Measurements from ENCODE around the gene UNC45A. TPM values are rescaled to one million over a fixed set of nuclear protein-coding genes. Genes with fewer than 3 reads are reported as not detected.

Gene UNC45A
- total and polyA plus RNA-seq, 12 donors: 19.2 to 28.0 (median 25.2) TPM

- Histone ChIP-seq H3K36me3 (peaks cover 0 to 100% (median 83%) of the 10 kb centered on the region in 9 donors), H3K27ac (peak overlapping the region in 9 of 10 donors; percentile 64 to 90 (median 80)), H3K9me3 (no peaks in the 10 kb centered on the region), H3K27me3 (no peaks in the 10 kb centered on the region), H3K4me3 (peak overlapping the region in 3 of 10 donors; percentile 8 to 38 (median 11)), H3K4me1 (peaks cover 3 to 42% (median 26%) of the 10 kb centered on the region in 9 donors)
- intact Hi-C loops (cut with DNase I): no loop called here
- TF ChIP-seq CTCF (IDR thresholded peaks at IDR 0.05): no peak
- WGBS, 2 donors: 73 to 77% methylated on average over 25 of the region's 25 CpGs
- peak; percentile 50 to 71 for DNase-seq
- ATAC-seq: peak; percentile 50 to 82 (median 70)
These were observed 19.2 kb upstream of the UNC45A start for GRCh38 chr15:90915808-90916440.

- WGBS, 2 donors: 88 to 91% methylated on average over 11 of the region's 11 CpGs
- Histone ChIP-seq H3K36me3 (peaks cover 0 to 100% (median 78%) of the 10 kb centered on the region in 9 donors), H3K27ac (peak overlapping the region in 9 of 10 donors; percentile 64 to 90 (median 80)), H3K9me3 (no peaks in the 10 kb centered on the region), H3K4me3 (peak overlapping the region in 3 of 10 donors; percentile 8 to 38 (median 11)), H3K4me1 (peaks cover 3 to 42% (median 26%) of the 10 kb centered on the region in 9 donors), H3K27me3 (no peaks in the 10 kb centered on the region)
- ATAC-seq (peak in 2 of 8 donors; percentile 6 to 11), DNase-seq (no peak)
- intact Hi-C loops (cut with DNase I): no loop called here
- no peak for TF ChIP-seq CTCF (IDR thresholded peaks at IDR 0.05)
These were observed 18.6 kb upstream of the UNC45A start for GRCh38 chr15:90916461-90916860.

GRCh38 chr15:90917569-90917968 lies 17.5 kb upstream of the UNC45A start:
- Histone ChIP-seq H3K27me3 (no peaks in the 10 kb centered on the region), H3K36me3 (peaks cover 0 to 98% (median 67%) of the 10 kb centered on the region in 9 donors), H3K9me3 (no peaks in the 10 kb centered on the region), H3K4me1 (peaks cover 3 to 42% (median 26%) of the 10 kb centered on the region in 9 donors), H3K27ac (peak overlapping the region in 9 of 10 donors; percentile 3 to 90 (median 79)), H3K4me3 (no peak overlapping the region)
- WGBS, 2 donors: 95 to 98% methylated on average over 12 of the region's 12 CpGs
- intact Hi-C loops (cut with DNase I): no loop called here
- ATAC-seq (no peak), DNase-seq (no peak)
- TF ChIP-seq CTCF (IDR thresholded peaks at IDR 0.05): no peak

GRCh38 chr15:90918034-90918788 lies 16.9 kb upstream of the UNC45A start:
- no peaks in the 10 kb centered on the region for H3K9me3 ChIP-seq
- DNase-seq: no peak
- peak overlapping the region; percentile 40 to 90 (median 80) for H3K27ac ChIP-seq
- peaks cover 3 to 42% (median 26%) of the 10 kb centered on the region in 9 donors for H3K4me1 ChIP-seq
- WGBS, 2 donors: 90 to 92% methylated on average over 23 of the region's 23 CpGs
- no peaks in the 10 kb centered on the region for H3K27me3 ChIP-seq
- intact Hi-C loops (cut with DNase I): no loop called here
- no peak overlapping the region for H3K4me3 ChIP-seq
- peaks cover 0 to 93% (median 60%) of the 10 kb centered on the region in 9 donors for H3K36me3 ChIP-seq
- no peak for ATAC-seq
- no peak for TF ChIP-seq CTCF (IDR thresholded peaks at IDR 0.05)
